PFSK-1 (cell line): ENCODE measurements around the gene SIKE1.

Source experiments
- FOXP2 ChIP-seq: optimal IDR thresholded peaks from 2 replicates; pipeline ENCODE3; 2011; ENCODE audit warnings: borderline replicate concordance, control low read depth, inconsistent platforms; ENCODE audit not compliant: insufficient read depth; ENCODE audit errors: extremely low read length, extremely low read depth
- POLR2AphosphoS5 ChIP-seq: IDR thresholded peaks from 2 replicates; pipeline ENCODE4 v1.6.1; 2012; ENCODE audit warnings: low read depth, mild to moderate bottlenecking, control low read depth, low read length, moderate library complexity
- REST ChIP-seq, 2 experiments: IDR thresholded peaks; 2 replicates each; pipeline versions ENCODE4 v1.6.1 to v1.8.0; 2011 to 2012; ENCODE audit warnings: low read depth in 2 of 2, low read length in 2 of 2, control low read depth in 1 of 2, inconsistent platforms in 1 of 2, mild to moderate bottlenecking in 1 of 2, moderate library complexity in 1 of 2; ENCODE audit not compliant: insufficient read depth in 1 of 2
- SIN3A ChIP-seq: IDR thresholded peaks from 2 replicates; pipeline ENCODE4 v1.6.1; 2012; ENCODE audit warnings: mild to moderate bottlenecking, low read length, moderate library complexity, borderline replicate concordance; ENCODE audit not compliant: insufficient read depth
- TAF1 ChIP-seq: IDR thresholded peaks from 2 replicates; pipeline ENCODE4 v1.6.1; 2012; ENCODE audit warnings: low read length, control low read depth, borderline replicate concordance; ENCODE audit not compliant: insufficient read depth

The SIKE1 gene

DNA sequence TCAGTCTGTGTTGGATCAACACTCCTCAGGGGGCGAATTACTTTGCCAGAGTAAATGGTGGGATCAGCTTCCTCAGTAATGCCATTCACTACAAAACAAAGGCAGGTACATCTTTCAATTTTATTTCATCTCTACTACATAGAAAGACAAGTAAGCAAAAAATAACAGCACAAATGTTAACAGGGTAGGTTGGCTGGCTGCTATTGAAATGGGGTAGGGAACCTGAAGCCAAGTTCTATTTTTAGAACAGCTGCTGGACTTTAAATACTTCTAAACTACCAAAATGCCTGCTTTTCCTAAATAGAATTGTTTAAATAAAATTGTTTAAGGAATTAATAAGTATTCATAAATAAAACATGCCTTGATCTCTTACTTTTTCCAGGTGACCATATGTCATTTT is 56.6 kb downstream of the SIKE1 start:
- TF ChIP-seq SIN3A (no peak), FOXP2 (no peak), REST (IDR thresholded peaks at IDR 0.05; ENCODE audit: insufficient read depth in 1 of 2, low read depth in 2 of 2, low read length in 2 of 2) (no peak), TAF1 (no peak), POLR2AphosphoS5 (no peak)

GRCh38 chr1:114723457-114723856 is 57.0 kb downstream of the SIKE1 start:
- TF ChIP-seq POLR2AphosphoS5 (no peak; the same call in 1 of the 2 replicates), SIN3A (no peak), FOXP2 (no peak), REST (IDR thresholded peaks at IDR 0.05; ENCODE audit: insufficient read depth in 1 of 2, low read depth in 2 of 2, low read length in 2 of 2) (no peak), TAF1 (no peak)

- TF ChIP-seq TAF1 = no peak
- no peak for TF ChIP-seq SIN3A
- TF ChIP-seq FOXP2 = no peak
- TF ChIP-seq REST (IDR thresholded peaks at IDR 0.05; ENCODE audit: insufficient read depth in 1 of 2, low read depth in 2 of 2, low read length in 2 of 2) = no peak
- TF ChIP-seq POLR2AphosphoS5 = no peak
These were observed 60.0 kb downstream of the SIKE1 start for GRCh38 chr1:114720492-114720891.
